NCI-H1436 treated with DMSO at 0.1 percent for 48 hours (cell line): Measurements from ENCODE around the gene CCNQ.

Experiments used
- DNase-seq: peaks from one replicate; lab custom pipeline; 2025; lab: John Stamatoyannopoulos, UW

Gene CCNQ

DNA sequence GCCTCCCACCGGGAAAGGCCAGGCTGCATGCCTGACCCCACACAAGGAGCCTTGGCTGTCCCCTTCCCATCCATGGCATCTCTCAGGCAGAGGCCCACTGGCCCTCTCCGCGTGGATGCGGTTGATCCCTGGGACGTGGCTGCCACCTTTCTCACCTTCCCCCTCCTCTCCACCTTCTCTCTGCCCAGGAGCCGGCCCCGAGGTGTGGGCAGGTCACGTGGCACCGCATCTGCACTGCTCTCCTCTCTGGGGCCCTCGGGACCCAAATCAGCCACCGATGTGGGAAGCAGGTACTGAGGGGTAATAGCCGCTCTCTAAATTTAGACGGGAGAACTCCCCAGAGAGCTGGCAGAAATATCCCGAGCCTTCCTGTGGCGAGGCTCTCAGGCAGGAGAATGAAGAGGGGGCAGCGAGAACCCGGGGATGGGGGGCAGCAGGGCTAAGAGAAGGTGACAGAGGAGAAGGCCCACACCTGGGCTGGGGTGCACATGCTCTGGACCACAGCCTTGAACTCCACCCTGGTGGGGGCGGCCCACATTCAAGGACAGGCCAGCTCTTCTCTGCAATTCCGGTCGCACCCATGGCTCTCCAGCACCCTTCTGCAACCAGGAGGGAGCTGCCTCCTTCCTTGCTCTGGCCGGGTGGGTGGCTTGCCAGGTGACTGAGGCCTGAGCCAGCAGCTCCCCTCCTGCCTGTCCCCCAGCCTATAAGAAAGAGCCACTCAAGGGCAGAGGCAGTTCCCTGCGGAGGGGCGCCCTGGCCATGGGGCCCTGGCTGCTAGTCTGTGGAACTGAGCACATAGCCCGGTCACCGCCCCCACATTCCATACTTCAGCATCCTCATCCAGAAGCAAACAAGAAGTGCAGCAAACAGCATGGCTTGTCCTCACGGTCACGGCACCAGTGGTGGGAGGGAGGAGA lies 38.4 kb upstream of the CCNQ start:
- no peak for DNase-seq

DNA sequence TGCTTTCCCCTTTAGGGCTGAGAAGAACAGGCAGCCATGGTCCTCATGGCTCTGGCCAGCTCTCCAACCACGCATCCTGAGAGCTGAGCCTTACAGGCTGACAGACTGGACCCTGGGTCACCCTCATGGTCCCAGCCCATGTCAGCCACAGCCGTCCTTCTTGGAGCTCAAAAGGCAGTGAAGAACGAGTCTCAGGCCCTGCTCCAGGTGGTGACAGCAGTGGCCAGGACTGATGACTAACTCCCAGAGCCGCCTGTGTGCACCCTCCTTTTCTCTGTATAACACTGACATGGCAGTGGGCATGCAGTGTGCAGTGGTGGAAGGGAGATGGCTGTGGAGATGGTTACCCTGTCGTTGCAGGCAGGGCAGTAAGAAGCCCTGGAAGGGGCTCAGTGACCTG lies 37.8 kb upstream of the CCNQ start:
- DNase-seq: no peak

DNA sequence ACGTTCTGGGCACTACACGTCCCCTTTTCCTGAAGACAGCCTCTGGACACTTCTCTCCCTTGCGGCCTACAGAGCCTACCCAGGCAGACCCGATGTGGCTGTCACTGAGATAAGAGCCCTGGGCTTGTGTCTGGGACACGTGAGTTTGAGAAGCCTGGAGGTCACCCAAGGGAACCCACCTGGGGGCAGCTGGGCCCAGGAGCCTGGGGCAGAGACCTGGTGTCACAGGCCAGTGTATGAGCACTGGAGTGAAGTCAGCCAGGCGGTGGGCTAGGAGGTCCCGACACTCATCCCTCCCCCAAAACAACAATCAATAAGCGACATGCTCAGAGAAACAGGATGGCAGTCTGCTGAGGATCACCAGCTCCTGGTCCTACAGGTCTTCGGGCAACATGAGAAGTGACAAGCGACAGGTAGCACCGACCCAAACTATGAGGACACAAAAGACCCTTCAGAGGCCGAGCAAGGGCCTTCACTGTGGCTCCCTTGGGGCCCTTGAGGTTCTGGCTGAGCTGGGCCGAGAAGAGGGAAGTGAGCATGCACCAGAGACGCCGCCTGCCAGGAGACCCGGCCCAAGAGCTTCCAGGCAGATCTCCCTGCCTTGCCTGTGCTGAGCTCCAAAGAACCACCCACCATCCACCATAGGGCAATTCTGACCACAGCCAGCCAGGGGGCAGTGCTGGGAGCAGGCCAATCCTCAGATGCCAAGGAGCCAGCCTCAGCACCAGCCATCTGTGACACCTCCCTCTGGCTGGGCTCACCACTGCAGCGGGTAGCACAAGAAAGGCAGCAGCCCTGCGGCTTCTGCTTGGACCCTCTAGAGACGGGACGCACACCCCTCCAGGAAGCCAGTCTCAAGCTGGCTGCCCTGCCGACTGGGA lies 37.1 kb upstream of the CCNQ start:
- DNase-seq: no peak

DNA sequence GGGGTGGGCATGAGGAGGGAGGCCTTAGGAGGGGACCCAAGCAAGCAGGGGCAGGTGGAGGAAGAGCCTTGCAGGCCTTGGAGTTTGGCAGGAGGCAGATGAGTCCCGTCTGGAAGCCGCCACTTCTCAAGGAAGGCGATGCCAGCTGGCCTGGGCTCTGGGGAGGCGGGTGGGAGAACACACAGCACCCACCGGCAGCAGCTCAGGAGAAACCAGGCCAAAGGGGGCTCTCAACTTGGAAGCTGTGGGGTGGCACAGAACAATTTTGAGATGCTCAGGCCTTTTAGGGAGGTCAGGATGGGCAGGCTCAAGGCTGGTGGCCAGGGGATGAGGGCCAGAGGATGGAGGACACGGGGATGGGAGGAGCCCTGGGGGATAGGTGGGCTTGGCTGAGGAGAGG lies 36.4 kb upstream of the CCNQ start:
- no peak for DNase-seq

DNA sequence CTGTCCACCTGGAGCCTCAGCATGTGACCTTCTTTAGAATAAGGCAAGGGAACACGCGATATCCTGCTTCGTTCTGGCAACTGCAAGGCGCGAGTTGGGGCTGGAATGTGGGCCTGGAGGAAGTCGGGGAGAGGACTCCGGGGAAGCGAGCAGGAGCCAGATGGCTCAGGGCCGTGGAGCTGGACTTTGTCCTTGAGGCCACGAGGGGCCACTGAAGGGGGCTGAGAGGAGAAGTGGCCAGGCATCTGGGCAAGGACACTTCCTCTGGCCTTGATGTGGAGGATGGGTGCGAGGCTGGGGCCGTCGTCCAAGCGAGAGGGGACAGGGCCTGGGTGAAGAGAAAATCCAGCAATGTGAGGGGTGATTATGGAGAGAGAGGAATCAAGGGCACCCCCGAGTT lies 35.9 kb upstream of the CCNQ start:
- DNase-seq: no peak

DNA sequence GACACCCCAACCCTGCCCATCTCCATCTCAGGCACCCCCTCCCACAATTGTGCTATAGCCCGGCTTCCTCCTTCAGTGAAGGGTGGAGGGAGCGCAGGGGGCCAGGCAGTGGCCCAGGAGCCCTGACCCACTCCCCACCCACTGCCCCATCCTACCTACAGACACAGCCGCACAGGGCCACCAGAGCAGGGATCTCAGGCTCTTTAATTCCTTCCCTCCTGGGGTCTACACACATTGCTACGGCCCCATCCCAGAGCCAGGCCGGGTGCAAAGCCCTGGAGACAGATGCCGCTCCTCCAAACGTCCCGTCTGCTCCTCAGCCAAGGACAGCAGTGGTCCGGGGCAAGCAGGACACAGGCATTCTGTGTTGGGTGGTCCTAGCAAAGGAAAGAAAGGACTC lies 35.3 kb upstream of the CCNQ start:
- no peak for DNase-seq

DNA sequence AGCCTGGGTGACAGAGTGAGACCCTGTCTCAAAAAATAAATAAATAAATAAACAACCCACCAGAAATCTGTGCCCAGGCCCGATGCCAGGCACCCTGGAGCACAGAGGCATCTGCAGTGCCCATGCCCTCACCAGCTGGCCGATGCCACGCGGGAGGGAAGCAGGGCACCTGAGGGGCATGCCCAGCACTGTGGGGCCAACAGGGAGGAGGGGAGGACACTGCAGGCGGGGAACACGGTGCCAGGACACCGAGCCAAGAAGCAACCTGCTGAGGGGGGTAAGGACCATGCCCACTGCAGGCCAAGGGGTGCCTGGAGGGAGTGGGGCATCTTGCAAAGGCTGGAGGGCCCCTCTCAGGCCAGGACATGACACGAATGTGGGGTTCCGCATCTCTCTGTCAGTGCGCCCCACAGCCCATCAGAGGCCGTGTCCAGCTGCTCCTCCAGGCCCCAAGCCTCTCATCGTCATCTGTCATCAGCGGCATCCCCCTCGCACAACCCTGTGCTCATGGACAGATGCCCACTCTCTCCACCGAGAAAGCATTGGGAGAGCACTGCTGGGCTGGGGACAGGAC lies 34.8 kb upstream of the CCNQ start:
- DNase-seq: no peak

DNA sequence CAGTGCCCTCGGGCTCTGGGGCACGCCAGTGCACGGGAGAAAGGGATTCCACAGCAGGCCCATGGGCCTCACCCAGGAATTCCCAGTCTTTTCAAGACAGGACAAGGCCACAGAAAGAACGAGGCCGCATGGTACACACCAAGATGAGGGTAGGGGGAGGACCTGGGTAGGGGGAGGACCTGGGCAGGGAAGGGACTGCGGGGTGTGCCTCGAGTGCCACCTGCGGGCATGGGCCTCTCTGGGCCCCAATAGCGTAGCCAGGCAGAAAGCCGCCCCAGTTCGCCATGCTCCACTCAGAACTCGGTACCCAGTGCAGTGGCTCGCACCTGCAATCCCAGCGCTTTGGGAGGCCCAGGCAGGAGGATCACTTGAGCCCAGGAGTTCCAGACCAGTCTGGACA lies 34.1 kb upstream of the CCNQ start:
- DNase-seq: no peak

DNA sequence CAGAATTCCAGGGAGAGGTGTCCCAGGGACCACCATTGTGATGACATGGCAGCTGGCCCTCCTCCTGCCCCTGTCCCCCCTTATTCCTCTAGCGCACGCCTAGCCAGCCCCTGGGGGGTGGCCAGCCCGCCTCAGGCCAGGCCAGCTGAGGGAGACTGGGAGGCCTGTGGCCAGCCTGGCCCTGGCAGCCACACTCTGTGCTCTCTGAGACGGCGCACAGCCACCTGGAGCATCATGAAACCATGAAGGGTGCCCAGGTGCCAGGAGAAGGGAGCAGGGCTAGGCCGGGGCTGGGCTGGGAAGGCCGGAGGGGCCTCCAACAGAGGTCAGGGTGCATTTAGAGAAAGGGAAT lies 33.6 kb upstream of the CCNQ start:
- no peak for DNase-seq

DNA sequence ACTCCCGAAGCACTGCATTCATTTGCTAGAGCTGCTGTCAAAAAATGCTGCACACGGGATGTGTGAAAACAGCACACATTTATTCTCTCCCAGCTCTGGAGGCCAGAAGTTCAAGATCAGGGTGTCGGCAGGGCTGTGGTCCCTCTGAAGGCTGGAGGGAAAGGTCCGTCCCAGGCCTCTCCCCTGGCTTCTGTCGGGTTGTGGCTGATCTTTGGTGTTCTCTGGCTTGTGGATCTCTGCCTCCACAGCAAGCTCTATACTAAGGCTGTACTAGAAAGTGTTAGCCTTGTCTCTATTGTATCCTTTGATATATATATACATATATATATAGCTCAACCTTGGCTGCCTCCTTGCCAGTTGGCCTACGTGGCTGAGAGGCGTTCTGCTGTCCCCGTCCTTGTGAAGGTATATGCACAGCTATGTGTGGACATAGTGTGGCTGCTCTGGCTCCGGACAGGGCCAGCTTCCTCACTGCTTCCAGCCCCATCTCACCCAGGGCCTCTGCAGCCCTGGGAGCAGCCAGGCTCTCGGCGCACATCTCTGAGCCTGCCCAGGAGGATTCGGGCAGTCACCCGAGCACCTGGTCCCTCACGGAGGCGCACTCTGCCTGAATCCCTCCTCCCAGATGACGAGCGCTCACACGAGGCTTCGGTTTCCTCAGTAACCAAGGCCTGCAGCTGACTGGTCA lies 33.1 kb upstream of the CCNQ start:
- no peak for DNase-seq

DNA sequence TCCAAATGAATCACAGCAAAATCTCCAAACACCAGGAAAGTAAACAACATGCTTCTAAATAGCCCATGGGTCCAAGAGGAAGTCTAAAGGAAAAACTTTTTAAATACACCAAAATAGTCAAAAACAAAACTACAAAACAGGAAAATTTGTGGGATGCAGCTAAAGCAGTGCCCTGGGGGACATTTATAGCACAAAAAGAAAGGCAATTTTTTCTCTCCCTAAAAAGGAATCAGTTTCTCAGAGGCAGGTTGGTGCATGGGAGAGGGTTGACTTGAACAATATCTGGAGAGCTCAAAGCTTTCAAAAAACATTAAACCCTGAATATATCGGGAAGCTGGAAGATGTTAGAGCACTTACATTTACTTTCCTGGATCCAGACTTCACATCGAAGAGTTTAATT lies 32.4 kb upstream of the CCNQ start:
- no peak for DNase-seq

DNA sequence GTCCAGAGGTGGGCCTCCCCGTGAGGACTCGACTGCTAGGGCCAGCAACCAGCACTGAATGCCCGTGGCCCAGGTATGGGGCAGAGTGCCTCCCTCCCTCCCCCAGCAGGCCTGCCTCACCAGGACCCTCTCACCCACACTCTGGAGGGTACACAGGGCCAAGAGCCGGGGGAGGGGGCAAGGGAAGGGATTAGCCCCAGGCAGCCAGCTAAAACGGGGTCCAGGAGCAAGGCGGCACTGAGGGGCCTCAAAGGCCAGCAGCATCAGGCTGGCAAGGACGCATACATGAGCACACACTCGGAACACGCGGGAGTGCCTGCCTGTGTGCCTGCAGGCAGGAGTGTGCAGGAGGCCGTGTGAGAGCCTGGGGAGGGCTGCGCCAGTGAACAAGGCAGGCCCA lies 29.7 kb upstream of the CCNQ start:
- DNase-seq: no peak

DNA sequence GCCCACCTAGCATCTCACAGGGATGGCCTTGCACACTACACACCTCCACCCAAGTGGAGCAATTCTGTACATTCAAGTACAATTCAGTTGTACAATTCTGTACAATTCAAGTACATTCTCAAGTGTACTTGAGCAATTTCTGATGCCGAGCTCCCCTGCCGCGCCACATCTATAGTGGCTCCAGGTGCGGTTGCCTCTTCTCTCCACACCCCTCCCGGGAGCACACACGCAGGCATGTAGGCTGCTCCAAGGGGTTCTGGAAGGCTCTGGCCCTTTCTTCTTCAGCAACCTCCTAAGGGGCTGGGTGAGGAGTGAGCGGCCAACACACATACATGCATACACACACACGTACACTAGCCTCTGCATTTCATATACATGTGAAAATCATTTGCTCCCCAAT lies 29.2 kb upstream of the CCNQ start:
- DNase-seq: no peak

DNA sequence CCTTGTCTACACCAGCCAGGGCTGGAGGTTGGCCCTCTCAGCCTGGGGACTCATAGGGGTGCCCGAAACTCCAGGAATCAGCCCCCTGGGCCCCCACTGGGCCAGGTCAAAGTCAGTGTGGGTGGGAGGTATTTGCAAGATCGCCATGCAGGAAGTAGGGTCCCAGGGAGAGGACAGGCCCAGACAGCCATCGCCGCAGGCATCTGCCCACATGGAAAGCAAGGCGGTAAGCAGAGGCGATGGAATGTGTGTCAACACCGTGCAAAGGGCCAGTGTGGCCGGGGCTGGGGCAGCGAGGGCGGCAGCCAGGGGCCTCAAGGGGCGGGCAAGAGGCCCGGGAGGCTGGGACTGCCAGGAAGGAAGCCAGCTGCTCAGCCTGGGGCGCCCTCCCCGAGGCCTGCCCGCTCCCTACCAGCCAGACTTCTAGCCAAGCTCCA lies 28.8 kb upstream of the CCNQ start:
- DNase-seq: no peak

DNA sequence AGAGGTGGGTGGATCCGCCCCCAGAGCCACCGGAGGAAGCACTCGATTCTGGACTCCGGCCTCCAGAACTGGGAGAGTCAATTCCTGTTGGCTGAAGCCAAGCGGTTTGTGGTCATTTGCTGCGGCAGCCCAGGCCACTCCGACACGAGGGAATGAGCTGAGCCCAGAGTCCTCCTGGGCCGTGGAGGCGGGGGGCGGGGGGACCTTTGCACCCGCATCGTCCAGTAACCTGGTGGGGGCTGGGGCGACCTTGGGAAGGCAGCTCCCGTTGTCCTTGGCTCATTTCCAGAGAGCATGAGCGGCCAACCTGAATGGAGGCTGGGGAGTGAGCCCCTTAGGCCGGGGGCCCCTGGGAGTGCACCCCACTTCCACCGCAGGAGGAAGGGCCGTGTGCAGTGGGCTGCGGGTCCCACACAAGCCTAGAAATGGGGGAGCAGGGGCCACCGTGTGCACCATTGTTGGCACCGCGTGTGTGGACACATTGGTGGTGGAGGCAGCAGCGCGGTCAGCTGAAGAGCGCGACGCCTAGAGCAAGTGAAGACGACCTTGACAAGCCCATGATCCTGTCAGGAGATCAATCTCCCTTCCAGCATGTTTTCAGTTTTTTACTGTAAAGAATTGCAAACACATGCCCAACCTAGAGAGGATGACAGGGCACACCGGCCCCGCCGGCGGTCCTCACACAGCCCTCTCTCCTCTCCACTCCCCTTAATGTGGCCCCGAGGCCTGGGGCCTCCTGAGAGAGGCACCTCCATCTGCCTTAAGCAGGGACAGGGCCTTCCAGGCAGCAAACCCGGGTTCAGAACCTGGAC lies 28.1 kb upstream of the CCNQ start:
- no peak for DNase-seq

DNA sequence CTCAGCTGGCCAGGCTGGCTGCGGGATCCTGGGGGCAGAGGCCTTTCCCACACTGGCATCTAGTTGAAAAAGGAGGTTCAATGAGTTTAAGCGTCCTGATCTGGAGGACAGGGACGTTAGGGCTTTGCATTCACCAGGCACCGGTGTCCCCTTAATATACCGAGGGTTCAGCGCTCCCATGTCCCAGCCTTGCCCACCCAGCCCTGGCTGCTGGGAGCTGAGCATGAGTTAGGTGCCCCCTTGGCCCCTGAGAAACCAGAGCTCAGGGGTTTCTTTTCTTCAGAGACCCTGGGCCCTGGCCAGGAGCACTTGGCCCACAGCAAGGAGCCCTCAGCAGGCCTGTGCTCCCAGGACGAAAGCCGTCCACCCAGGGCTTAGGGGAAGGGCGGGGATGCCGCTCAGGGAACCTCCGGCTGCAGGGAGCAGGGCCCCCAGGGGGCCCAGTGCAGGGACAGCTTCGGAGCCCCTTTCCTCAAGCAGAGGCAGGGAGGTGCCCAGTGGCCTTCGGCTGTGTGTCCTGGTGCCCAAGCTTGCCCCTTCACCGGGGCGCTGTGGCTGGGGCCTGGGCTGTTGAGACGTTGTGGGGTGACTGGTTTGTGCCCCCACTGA lies 27.2 kb upstream of the CCNQ start:
- no peak for DNase-seq

DNA sequence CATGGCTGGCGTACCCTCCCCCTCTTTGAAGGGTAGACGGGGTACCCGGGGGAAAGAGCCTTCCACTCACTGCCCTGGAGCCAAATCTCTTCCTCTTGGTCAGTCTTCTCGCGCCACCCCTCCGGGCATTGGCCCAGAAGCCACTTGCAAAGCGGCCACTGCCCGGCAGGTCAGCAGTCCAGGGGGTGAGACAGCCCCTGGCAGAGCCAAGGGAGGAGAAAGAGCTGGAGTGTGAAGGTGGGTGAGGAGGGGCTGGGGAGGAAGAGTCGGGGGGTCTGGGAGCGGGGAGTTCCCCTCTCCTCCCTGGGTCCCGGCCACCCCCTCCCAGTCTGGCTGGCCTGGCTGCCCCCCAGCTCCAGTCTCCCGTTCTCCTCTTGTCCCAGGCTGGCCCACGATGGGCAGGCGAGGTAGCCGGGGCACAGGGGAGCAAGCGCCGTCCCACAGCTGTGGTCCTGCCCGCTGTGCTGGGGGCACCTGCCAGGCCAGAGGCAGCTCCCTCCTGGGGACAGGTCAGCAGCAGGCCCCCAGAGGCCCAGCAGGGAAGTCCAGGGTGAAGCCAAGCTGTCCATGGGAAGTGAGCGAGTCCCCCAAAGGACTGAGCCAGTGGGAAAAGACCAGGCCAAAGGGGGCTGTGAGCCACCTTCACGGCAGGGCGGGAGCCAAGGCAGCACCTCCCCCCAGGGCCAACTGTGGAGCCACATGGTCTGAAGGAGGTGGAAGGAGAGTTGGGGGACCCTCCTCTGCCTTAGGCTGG lies 26.5 kb upstream of the CCNQ start:
- no peak for DNase-seq

DNA sequence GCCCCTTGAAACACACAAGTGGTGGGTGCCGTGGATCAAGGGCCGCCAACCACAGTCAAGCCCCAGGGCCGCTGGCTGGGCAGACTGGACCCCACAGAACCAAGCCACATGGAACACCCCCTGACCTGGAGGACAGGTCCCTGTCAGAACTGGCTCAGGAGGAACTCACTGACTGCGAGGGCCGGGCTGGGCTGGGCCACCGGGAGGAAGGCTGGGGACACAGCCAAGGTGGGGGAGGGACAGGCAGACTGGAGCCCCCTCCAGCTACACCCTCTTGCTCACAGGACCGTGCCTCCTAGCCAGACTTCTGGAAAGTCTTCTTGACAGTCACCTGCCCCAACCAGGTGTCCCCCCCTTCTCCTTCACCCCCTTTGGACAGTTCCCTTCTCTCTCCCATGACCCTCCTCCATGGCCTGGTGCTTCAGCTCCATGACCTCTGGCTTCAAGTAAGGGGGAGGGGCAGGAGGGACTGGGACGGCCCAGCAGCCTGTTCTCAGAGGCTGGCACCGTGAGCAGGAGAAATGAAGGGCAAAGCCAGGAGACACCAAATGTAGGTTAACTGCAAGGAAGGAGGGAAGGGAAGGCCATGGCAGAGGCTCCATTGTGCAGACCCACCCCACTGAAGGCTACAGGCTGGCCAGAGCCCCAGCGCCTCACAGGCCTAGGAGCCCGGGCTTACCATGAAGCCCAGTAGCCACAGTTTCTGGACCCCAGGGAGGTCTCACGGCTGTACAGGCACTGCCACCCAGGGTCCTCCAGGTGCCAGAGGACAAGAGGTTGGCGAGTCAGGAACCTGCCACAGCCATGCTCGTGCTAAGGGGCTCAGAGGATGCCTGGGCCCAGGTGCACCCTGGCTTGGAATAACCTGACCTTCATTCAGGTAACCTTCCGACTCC lies 25.5 kb upstream of the CCNQ start:
- no peak for DNase-seq
